Neural progenitor cell (in vitro differentiated cells): Measurements from ENCODE around the gene ZNF232.

Experiments used
- EZH2 ChIP-seq: fragments of 200-600 bp; sonication (generic); IDR thresholded peaks from 2 replicates; pipeline ENCODE4 v1.6.1; 2017; ENCODE audit warnings: antibody characterized with exemption, mild to moderate bottlenecking, moderate library complexity
- EZH2phosphoT487 ChIP-seq: fragments of 200-600 bp; sonication (generic); IDR thresholded peaks from 2 replicates; pipeline ENCODE4 v1.6.1; 2017; ENCODE audit warnings: antibody characterized with exemption
- TF ChIP-seq, protein P1 (sequence below): fragments of 200-600 bp; sonication (generic); IDR thresholded peaks from 2 replicates; pipeline ENCODE4 v1.5.1; 2017; ENCODE audit warnings: antibody characterized with exemption, mild to moderate bottlenecking

DNA sequence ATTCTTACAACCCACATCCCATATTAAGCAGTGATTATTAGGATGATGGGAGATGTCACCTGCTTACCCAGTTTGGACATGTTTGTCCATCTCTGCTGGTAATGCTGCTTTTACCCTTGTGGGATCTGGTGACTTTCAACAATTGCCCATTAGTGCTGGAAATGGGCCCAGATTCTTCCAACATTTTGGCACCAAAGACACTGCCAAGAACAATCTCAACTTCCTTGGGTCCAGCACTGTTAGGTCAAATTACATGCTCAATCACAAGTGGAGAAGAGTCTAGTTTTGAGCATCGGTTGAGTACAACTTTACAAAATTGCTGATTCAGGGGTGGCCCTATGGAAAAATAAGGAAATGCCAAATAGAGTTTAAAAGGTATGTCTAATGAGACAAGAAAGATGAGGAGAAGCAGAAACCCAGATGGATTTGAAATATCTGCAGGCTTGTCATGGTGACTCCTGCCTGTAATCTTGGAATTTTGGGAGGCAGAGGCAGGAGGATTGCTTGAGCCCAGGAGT is 46.4 kb downstream of the ZNF232 start:
- TF ChIP-seq, protein P1, sequence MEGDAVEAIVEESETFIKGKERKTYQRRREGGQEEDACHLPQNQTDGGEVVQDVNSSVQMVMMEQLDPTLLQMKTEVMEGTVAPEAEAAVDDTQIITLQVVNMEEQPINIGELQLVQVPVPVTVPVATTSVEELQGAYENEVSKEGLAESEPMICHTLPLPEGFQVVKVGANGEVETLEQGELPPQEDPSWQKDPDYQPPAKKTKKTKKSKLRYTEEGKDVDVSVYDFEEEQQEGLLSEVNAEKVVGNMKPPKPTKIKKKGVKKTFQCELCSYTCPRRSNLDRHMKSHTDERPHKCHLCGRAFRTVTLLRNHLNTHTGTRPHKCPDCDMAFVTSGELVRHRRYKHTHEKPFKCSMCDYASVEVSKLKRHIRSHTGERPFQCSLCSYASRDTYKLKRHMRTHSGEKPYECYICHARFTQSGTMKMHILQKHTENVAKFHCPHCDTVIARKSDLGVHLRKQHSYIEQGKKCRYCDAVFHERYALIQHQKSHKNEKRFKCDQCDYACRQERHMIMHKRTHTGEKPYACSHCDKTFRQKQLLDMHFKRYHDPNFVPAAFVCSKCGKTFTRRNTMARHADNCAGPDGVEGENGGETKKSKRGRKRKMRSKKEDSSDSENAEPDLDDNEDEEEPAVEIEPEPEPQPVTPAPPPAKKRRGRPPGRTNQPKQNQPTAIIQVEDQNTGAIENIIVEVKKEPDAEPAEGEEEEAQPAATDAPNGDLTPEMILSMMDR = no peak
- no peak for TF ChIP-seq EZH2phosphoT487
- TF ChIP-seq EZH2 = no peak
